Mesenchymal stem cell (in vitro differentiated cells and primary cell): ENCODE data around the gene PLXNB2.

ENCODE experiments used
- DNase-seq: peaks from one replicate; pipeline ENCODE4 v3.0.0-alpha.2; 2013
- H2AFZ ChIP-seq: one replicate; pipeline ENCODE4 v1.6.1; 2013; ENCODE audit warnings: low read depth, mild to moderate bottlenecking, control low read depth, inconsistent platforms, low read length, moderate library complexity
- H2AK5ac ChIP-seq: 2 replicates; pipeline ENCODE4 v1.6.1; 2013; ENCODE audit warnings: low read length, moderate library complexity, mild to moderate bottlenecking, inconsistent platforms; ENCODE audit not compliant: severe bottlenecking
- H2BK120ac ChIP-seq: one replicate; pipeline ENCODE4 v1.6.1; 2013; ENCODE audit warnings: low read depth, mild to moderate bottlenecking, inconsistent platforms, low read length, moderate library complexity
- H2BK12ac ChIP-seq, 2 experiments: one replicate each; pipeline ENCODE4 v1.6.1; 2013; ENCODE audit warnings: inconsistent platforms in 2 of 2, low read length in 2 of 2, mild to moderate bottlenecking in 2 of 2, moderate library complexity in 2 of 2, control low read depth in 1 of 2
- H2BK15ac ChIP-seq: one replicate; pipeline ENCODE4 v1.6.1; 2013; ENCODE audit warnings: mild to moderate bottlenecking, low read depth, inconsistent platforms; ENCODE audit not compliant: poor library complexity, severe bottlenecking
- H2BK5ac ChIP-seq: 2 replicates; pipeline ENCODE4 v1.6.1; 2013; ENCODE audit warnings: low read depth, mild to moderate bottlenecking, low read length, control low read depth, inconsistent platforms; ENCODE audit not compliant: poor library complexity, severe bottlenecking
- H3K14ac ChIP-seq, 2 experiments: one replicate each; pipeline ENCODE4 v1.6.1; 2013; ENCODE audit warnings: inconsistent platforms in 2 of 2, low read length in 2 of 2, control low read depth in 1 of 2, mild to moderate bottlenecking in 1 of 2, moderate library complexity in 1 of 2
- H3K18ac ChIP-seq, 2 experiments: one replicate each; pipeline ENCODE4 v1.6.1; 2013; ENCODE audit warnings: inconsistent platforms in 2 of 2, low read length in 2 of 2, control low read depth in 1 of 2, low read depth in 1 of 2, mild to moderate bottlenecking in 1 of 2
- H3K23ac ChIP-seq, 2 experiments: one replicate each; pipeline ENCODE4 v1.6.1; 2013; ENCODE audit warnings: inconsistent platforms in 2 of 2, low read length in 2 of 2, mild to moderate bottlenecking in 2 of 2, moderate library complexity in 2 of 2, control low read depth in 1 of 2
- H3K27ac ChIP-seq: 2 replicates; pipeline ENCODE4 v1.5.1; 2013; ENCODE audit warnings: mild to moderate bottlenecking, moderate library complexity, low read length, control low read depth, inconsistent platforms; ENCODE audit not compliant: poor library complexity, severe bottlenecking
- H3K27me3 ChIP-seq, 2 experiments: 2 replicates each; pipeline versions ENCODE4 v1.6.1 to v1.7.0; 2013; ENCODE audit warnings: low read length in 2 of 2, mild to moderate bottlenecking in 2 of 2, moderate library complexity in 2 of 2, control low read depth in 1 of 2, inconsistent platforms in 1 of 2; ENCODE audit not compliant: control insufficient read depth in 1 of 2, insufficient read depth in 1 of 2
- H3K36me3 ChIP-seq, 2 experiments: 2 replicates each; pipeline versions ENCODE4 v1.6.1 to v1.7.0; 2013; ENCODE audit warnings: low read length in 2 of 2, control low read depth in 1 of 2, inconsistent platforms in 1 of 2, low read depth in 1 of 2, mild to moderate bottlenecking in 1 of 2; ENCODE audit not compliant: insufficient read depth in 2 of 2, control insufficient read depth in 1 of 2
- H3K4ac ChIP-seq, 2 experiments: one replicate each; pipeline ENCODE4 v1.6.1; 2013; ENCODE audit warnings: inconsistent platforms in 2 of 2, low read length in 2 of 2, mild to moderate bottlenecking in 2 of 2, moderate library complexity in 2 of 2, control low read depth in 1 of 2, low read depth in 1 of 2
- H3K4me1 ChIP-seq: 2 replicates; pipeline ENCODE4 v1.6.1; 2013; ENCODE audit warnings: low read depth, low read length, control low read depth; ENCODE audit not compliant: control insufficient read depth, insufficient read depth
- H3K4me2 ChIP-seq: 2 replicates; pipeline ENCODE4 v1.6.1; 2013; ENCODE audit warnings: low read length, mild to moderate bottlenecking, inconsistent platforms; ENCODE audit not compliant: poor library complexity, severe bottlenecking
- H3K4me3 ChIP-seq, 2 experiments: 2 replicates each; pipeline versions ENCODE4 v1.5.1 to v1.7.0; 2013; ENCODE audit warnings: low read length in 2 of 2, mild to moderate bottlenecking in 2 of 2, control low read depth in 1 of 2, low read depth in 1 of 2; ENCODE audit not compliant: insufficient read depth in 1 of 2
- H3K79me1 ChIP-seq: replicated peaks from 2 replicates; pipeline ENCODE4 v1.6.1; 2013; ENCODE audit warnings: mild to moderate bottlenecking, control low read depth, low read length, inconsistent platforms; ENCODE audit not compliant: poor library complexity, severe bottlenecking
- H3K9ac ChIP-seq: 2 replicates; pipeline ENCODE4 v1.7.0; 2013; ENCODE audit warnings: mild to moderate bottlenecking, low read length, moderate library complexity
- H3K9me3 ChIP-seq: 2 replicates; pipeline ENCODE4 v1.7.0; 2013; ENCODE audit warnings: mild to moderate bottlenecking, low read length; ENCODE audit not compliant: control insufficient read depth
- H4K8ac ChIP-seq: one replicate; pipeline ENCODE4 v1.6.1; 2013; ENCODE audit warnings: inconsistent platforms, mild to moderate bottlenecking, low read length, moderate library complexity
- H4K91ac ChIP-seq: one replicate; pipeline ENCODE4 v1.6.1; 2013; ENCODE audit warnings: mild to moderate bottlenecking, low read length, inconsistent platforms
- WGBS: methylation state at CpG from one replicate; pipeline ENCODE4 v1.1.7; 2013; ENCODE audit warnings: mixed read lengths; 5-methylcytosine and 5-hydroxymethylcytosine counted together

The PLXNB2 gene

GRCh38 chr22:50296658-50297490 lies 10.6 kb downstream of the PLXNB2 start:
- DNase-seq = no peak
- Histone ChIP-seq H2AK5ac (peak overlapping the region; percentile 11), H3K4me1 (peaks cover 84% of the 10 kb centered on the region), H3K23ac (peak overlapping the region in 1 of 2 experiments; percentile 40), H3K27ac (peak overlapping the region; percentile 64), H4K8ac (no peak overlapping the region), H3K27me3 (no peaks in the 10 kb centered on the region), H3K4me2 (no peak overlapping the region), H3K79me1 (no peaks in the 10 kb centered on the region), H3K14ac (peak overlapping the region in 1 of 2 experiments; percentile 64), H3K18ac (peak overlapping the region in 1 of 2 experiments; percentile 67), H3K36me3 (peaks cover 10 to 48% of the 10 kb centered on the region in 2 experiments), H4K91ac (peak overlapping the region; percentile 16), H2BK120ac (no peak overlapping the region), H2BK15ac (no peak overlapping the region), H3K4me3 (no peak overlapping the region), H3K9ac (no peak overlapping the region), H2BK5ac (no peak overlapping the region), H2AFZ (no peak overlapping the region), H2BK12ac (peak overlapping the region in 1 of 2 experiments; percentile 67), H3K9me3 (no peaks in the 10 kb centered on the region), H3K4ac (no peak overlapping the region)
- 91% methylated on average over 29 of the region's 29 CpGs for WGBS

- Histone ChIP-seq H4K8ac (peak overlapping the region; percentile 39), H2BK15ac (no peak overlapping the region), H3K23ac (no peak overlapping the region), H3K9ac (no peak overlapping the region), H2BK120ac (peak overlapping the region; percentile 84), H3K9me3 (no peaks in the 10 kb centered on the region), H3K18ac (peak overlapping the region; percentile 67 to 71), H2AK5ac (peak overlapping the region; percentile 99), H3K27ac (peak overlapping the region; percentile 98), H3K14ac (peak overlapping the region in 1 of 2 experiments; percentile 18), H2BK12ac (peak overlapping the region; percentile 3 to 20), H2BK5ac (peak overlapping the region; percentile 92), H2AFZ (no peak overlapping the region), H4K91ac (peak overlapping the region; percentile 81), H3K79me1 (no peaks in the 10 kb centered on the region), H3K27me3 (no peaks in the 10 kb centered on the region), H3K4me2 (no peak overlapping the region), H3K4ac (peak overlapping the region; percentile 2 to 62), H3K4me3 (no peak overlapping the region), H3K4me1 (peaks cover 77% of the 10 kb centered on the region), H3K36me3 (peaks cover 25 to 50% of the 10 kb centered on the region in 2 experiments)
- 52% methylated on average over 5 of the region's 5 CpGs for WGBS
- DNase-seq = no peak
Measured at GRCh38 chr22:50294319-50294656, 13.2 kb downstream of the PLXNB2 start.

GRCh38 chr22:50293441-50294318 lies 13.8 kb downstream of the PLXNB2 start:
- WGBS = 4% methylated on average over 39 of the region's 42 CpGs

More at GRCh38 chr22:50293441-50294318, 13.8 kb downstream of the PLXNB2 start:
- Histone ChIP-seq H2AFZ (no peak overlapping the region), H3K4me3 (peak overlapping the region in 1 of 2 experiments; percentile 40), H4K8ac (peak overlapping the region; percentile 39), H3K27ac (peak overlapping the region; percentile 98), H3K4ac (peak overlapping the region; percentile 34 to 62), H2AK5ac (peak overlapping the region; percentile 83), H3K9me3 (no peaks in the 10 kb centered on the region), H4K91ac (peak overlapping the region; percentile 89), H2BK12ac (peak overlapping the region; percentile 6 to 82), H3K4me1 (peaks cover 78% of the 10 kb centered on the region), H3K14ac (peak overlapping the region in 1 of 2 experiments; percentile 61), H2BK15ac (peak overlapping the region; percentile 20), H3K79me1 (no peaks in the 10 kb centered on the region), H3K4me2 (peak overlapping the region; percentile 71), H3K9ac (peak overlapping the region; percentile 48), H2BK120ac (peak overlapping the region; percentile 84), H3K36me3 (peaks cover 31 to 52% of the 10 kb centered on the region in 2 experiments), H3K23ac (no peak overlapping the region), H3K18ac (peak overlapping the region; percentile 70 to 90), H3K27me3 (no peaks in the 10 kb centered on the region), H2BK5ac (peak overlapping the region; percentile 92)
- peak; percentile 69 for DNase-seq
